Panc1 (cell line): ENCODE results near the gene GNAI3. TPM values are rescaled to one million over a fixed set of nuclear protein-coding genes. Genes with fewer than 3 reads are reported as not detected.

Experiments used
- ATAC-seq: fragments of 200-7000 bp; cut with Tn5 transposase; 2 replicates; pipeline ENCODE4 v1.9.1; 2020; ENCODE audit warnings: mild to moderate bottlenecking, moderate library complexity
- BruUV-seq: library from RNA; stranded (reverse); fragments of 400-500 nt; replicated peaks from 2 replicates; lab custom pipeline; 2021; lab: Mats Ljungman, UMichigan
- CTCF ChIA-PET: fragments of 300-600 bp; sonication (Branson Sonifier 250); formaldehyde crosslinking; loops from one replicate; lab custom pipeline; 2022; ENCODE audit warnings: antibody characterized with exemption; lab: Charles Lee
- POLR2A ChIA-PET: fragments of 300-600 bp; sonication (Branson Sonifier 250); formaldehyde crosslinking; loops from one replicate; lab custom pipeline; 2022; ENCODE audit warnings: antibody characterized with exemption; lab: Charles Lee
- DNase-seq: peaks from one replicate; pipeline ENCODE4 v3.0.0-alpha.2; 2010; ENCODE audit warnings: low read depth, low spot score
- H3K27ac ChIP-seq: 2 replicates; pipeline ENCODE4 v1.5.1; 2011; ENCODE audit warnings: mild to moderate bottlenecking, low read length, inconsistent platforms
- H3K27me3 ChIP-seq: fragments of 200-500 bp; sonication (Bioruptor generic); 2 replicates; pipeline ENCODE4 v1.6.0; 2014; ENCODE audit warnings: low read length, inconsistent platforms; ENCODE audit not compliant: control insufficient read depth, insufficient read depth
- H3K36me3 ChIP-seq: fragments of 200-500 bp; sonication (Bioruptor generic); 2 replicates; pipeline ENCODE4 v1.5.1; 2014; ENCODE audit warnings: inconsistent platforms, mild to moderate bottlenecking, low read length, moderate library complexity; ENCODE audit not compliant: control insufficient read depth, insufficient read depth
- H3K4me1 ChIP-seq: 2 replicates; pipeline ENCODE4 v1.5.1; 2011; ENCODE audit warnings: inconsistent platforms, mild to moderate bottlenecking, low read length, moderate library complexity; ENCODE audit not compliant: control insufficient read depth, insufficient read depth
- H3K4me3 ChIP-seq, 2 experiments: 2 replicates each; pipeline ENCODE4 v1.5.1; 2011 to 2012; ENCODE audit warnings: low read depth in 2 of 2, low read length in 2 of 2, mild to moderate bottlenecking in 2 of 2, inconsistent platforms in 1 of 2, moderate library complexity in 1 of 2
- H3K9me3 ChIP-seq: fragments of 200-500 bp; sonication (Bioruptor generic); 2 replicates; pipeline ENCODE4 v1.5.1; 2014; ENCODE audit warnings: low read depth, mild to moderate bottlenecking, inconsistent platforms, low read length, moderate library complexity; ENCODE audit not compliant: control insufficient read depth, insufficient read depth
- CTCF ChIP-seq: fragments of 450-650 bp; IDR thresholded peaks from 2 replicates; pipeline ENCODE4 v1.5.1; 2017; ENCODE audit warnings: mild to moderate bottlenecking
- POLR2AphosphoS5 ChIP-seq: IDR thresholded peaks from 2 replicates; pipeline ENCODE4 v1.6.1; 2012; ENCODE audit warnings: mild to moderate bottlenecking, low read depth, low read length, moderate library complexity
- SIN3A ChIP-seq: IDR thresholded peaks from 2 replicates; pipeline ENCODE4 v1.6.1; 2012; ENCODE audit warnings: low read depth, mild to moderate bottlenecking, low read length, moderate library complexity, borderline replicate concordance; ENCODE audit not compliant: insufficient read depth
- TCF7L2 ChIP-seq: IDR thresholded peaks from 2 replicates; pipeline ENCODE4 v1.6.1; 2011; ENCODE audit warnings: mild to moderate bottlenecking, low read depth, low read length, inconsistent platforms
- in situ Hi-C: cut with HindIII; loops from 2 replicates; pipeline ENCODE4 v1.10.0; 2016; ENCODE audit warnings: low sequenced_read_pairs, low pct_unique_long_range_greater_than_20kb
- intact Hi-C: fragments of 100-400 bp; cut with micrococcal nuclease; formaldehyde crosslinking; loops from one replicate; pipeline ENCODE4 v1.10.0; 2022; ENCODE audit not compliant: unreplicated experiment
- total RNA-seq: library from RNA; stranded (reverse); gene quantifications from one replicate; pipeline ENCODE4 v1.2.1, GENCODE V29; 2021; ENCODE audit not compliant: unreplicated experiment
- TF ChIP-seq, protein P1 (sequence below), 2 experiments: IDR thresholded peaks; 2 replicates each; pipeline ENCODE4 v1.6.1; 2011 to 2012; ENCODE audit warnings: low read depth in 2 of 2, control low read depth in 1 of 2, low read length in 1 of 2, mild to moderate bottlenecking in 1 of 2, moderate library complexity in 1 of 2; ENCODE audit not compliant: insufficient read depth in 1 of 2

GNAI3 gene
- total RNA-seq, 1 experiment from 2014 or later = 6.4 TPM

DNA sequence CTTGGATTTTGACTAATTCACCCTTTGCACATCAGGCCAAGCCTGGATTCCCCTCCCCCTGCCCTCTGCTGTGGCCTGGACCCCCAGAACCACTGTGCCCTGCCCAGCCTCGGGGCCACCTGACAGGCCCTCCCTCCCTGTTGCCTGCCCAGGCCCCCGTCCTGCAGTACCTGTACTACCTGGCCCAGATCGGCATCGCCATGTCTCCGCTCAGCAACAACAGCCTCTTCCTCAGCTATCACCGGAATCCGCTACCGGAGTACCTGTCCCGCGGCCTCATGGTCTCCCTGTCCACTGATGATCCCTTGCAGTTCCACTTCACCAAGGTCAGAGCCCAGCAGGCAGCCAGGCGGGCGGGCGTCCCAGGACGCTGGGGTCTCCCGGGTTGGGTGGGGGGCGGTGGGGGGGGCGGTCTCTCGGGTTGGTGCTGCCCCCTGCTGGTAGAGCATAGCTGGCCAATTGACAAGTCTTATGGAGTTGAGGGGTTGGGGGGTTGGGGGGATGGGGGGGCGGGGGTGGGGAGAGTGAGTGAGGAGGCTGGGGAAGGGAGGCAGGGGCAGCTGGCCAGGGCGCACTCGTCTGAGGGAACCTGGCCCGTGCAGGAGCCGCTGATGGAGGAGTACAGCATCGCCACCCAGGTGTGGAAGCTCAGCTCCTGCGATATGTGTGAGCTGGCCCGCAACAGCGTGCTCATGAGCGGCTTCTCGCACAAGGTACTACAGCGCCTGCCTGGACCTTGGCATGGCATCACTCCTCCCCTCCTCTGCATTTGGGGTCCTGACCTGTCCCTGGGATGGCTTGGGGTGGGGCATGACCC, 81.9 kb downstream of the GNAI3 start:
- Histone ChIP-seq H3K4me1 (no peaks in the 10 kb centered on the region; the same call in 1 of the 2 replicates), H3K27ac (no peak overlapping the region), H3K27me3 (no peaks in the 10 kb centered on the region), H3K4me3 (no peak overlapping the region), H3K9me3 (no peaks in the 10 kb centered on the region), H3K36me3 (no peaks in the 10 kb centered on the region)
- ChIA-PET POLR2A (no interaction called here), CTCF (interaction anchor here (0.6 to 1.4 kb wide), 9 partner anchors 8 to 333 kb away, joined by 3 to 6 read pairs (median 4); no protein-coding TSS in a partner anchor)
- DNase-seq = no peak
- no TSS peak for BruUV-seq
- in situ Hi-C loops = no loop called here
- intact Hi-C loops = no loop called here
- TF ChIP-seq CTCF (peak; percentile 40; the same call in 1 of the 2 replicates), SIN3A (no peak), POLR2AphosphoS5 (no peak), TCF7L2 (no peak)
- TF ChIP-seq, protein P1, sequence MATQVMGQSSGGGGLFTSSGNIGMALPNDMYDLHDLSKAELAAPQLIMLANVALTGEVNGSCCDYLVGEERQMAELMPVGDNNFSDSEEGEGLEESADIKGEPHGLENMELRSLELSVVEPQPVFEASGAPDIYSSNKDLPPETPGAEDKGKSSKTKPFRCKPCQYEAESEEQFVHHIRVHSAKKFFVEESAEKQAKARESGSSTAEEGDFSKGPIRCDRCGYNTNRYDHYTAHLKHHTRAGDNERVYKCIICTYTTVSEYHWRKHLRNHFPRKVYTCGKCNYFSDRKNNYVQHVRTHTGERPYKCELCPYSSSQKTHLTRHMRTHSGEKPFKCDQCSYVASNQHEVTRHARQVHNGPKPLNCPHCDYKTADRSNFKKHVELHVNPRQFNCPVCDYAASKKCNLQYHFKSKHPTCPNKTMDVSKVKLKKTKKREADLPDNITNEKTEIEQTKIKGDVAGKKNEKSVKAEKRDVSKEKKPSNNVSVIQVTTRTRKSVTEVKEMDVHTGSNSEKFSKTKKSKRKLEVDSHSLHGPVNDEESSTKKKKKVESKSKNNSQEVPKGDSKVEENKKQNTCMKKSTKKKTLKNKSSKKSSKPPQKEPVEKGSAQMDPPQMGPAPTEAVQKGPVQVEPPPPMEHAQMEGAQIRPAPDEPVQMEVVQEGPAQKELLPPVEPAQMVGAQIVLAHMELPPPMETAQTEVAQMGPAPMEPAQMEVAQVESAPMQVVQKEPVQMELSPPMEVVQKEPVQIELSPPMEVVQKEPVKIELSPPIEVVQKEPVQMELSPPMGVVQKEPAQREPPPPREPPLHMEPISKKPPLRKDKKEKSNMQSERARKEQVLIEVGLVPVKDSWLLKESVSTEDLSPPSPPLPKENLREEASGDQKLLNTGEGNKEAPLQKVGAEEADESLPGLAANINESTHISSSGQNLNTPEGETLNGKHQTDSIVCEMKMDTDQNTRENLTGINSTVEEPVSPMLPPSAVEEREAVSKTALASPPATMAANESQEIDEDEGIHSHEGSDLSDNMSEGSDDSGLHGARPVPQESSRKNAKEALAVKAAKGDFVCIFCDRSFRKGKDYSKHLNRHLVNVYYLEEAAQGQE (IDR thresholded peaks at IDR 0.05; ENCODE audit: insufficient read depth in 1 of 2, low read depth in 2 of 2, low read length in 1 of 2) = no peak
- no peak for ATAC-seq

DNA sequence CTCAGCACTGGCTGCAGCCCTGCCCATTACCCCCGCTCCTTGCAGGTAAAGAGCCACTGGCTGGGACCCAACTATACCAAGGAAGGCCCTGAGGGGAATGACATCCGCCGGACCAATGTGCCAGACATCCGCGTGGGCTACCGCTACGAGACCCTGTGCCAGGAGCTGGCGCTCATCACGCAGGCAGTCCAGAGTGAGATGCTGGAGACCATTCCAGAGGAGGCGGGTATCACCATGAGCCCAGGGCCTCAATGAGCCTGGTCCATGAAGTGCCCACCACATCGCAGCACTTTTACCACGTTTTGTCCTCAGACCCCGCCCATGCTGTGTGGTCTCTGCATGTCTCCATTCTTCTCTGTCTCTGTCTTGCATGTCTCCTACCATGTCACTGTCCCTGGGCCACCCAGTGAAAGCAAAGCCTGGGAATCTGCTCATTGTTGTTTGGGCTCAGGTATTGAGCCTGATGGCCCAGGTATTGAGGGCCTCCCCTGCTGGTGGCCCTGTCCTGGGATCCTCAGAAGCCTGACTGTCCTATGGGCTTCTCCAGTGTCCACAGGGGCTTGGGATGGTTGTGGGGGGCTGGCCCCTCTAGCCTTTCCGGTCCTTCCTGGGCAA, 82.6 kb downstream of the GNAI3 start:
- CTCF ChIA-PET = interaction anchor here (0.6 to 1.4 kb wide), 7 partner anchors 8 to 333 kb away, joined by 3 to 6 read pairs (median 4); no protein-coding TSS in a partner anchor
- ATAC-seq (no peak), DNase-seq (no peak)
- Histone ChIP-seq H3K9me3 (no peaks in the 10 kb centered on the region), H3K36me3 (no peaks in the 10 kb centered on the region), H3K4me1 (no peaks in the 10 kb centered on the region; the same call in none of the 2 replicates), H3K27me3 (no peaks in the 10 kb centered on the region), H3K27ac (no peak overlapping the region), H3K4me3 (no peak overlapping the region)
- no peak for TF ChIP-seq TCF7L2
- TF ChIP-seq SIN3A = no peak
- TF ChIP-seq, protein P1 (IDR thresholded peaks at IDR 0.05; ENCODE audit: insufficient read depth in 1 of 2, low read depth in 2 of 2, low read length in 1 of 2) = no peak
- TF ChIP-seq CTCF = no peak
- no peak for TF ChIP-seq POLR2AphosphoS5
- TSS peak; percentile 69 for BruUV-seq
- in situ Hi-C loops (no loop called here), intact Hi-C loops (no loop called here)
- POLR2A ChIA-PET = no interaction called here
